HepG2 (cell line): ENCODE measurements around the gene YPEL4. TPM values are rescaled to one million over a fixed set of nuclear protein-coding genes. Genes with fewer than 3 reads are reported as not detected.

Experiments
- ATAC-seq: fragments of 200-7000 bp; cut with Tn5 transposase; 3 replicates; pipeline ENCODE4 v1.9.1; 2020; ENCODE audit warnings: mild to moderate bottlenecking, moderate library complexity
- BruUV-seq: library from RNA; stranded (reverse); fragments of 400-500 nt; replicated peaks from 2 replicates; lab custom pipeline; 2021; lab: Mats Ljungman, UMichigan
- CTCF ChIA-PET: fragments of 300-600 bp; formaldehyde crosslinking; extraction: SDS; loops from one replicate; lab custom pipeline; 2021; ENCODE audit warnings: low total read pairs, inconsistent platforms, low intra/inter-chr PET ratio; lab: Yijun Ruan, JAX
- POLR2A ChIA-PET: fragments of 350-600 bp; sonication (Branson Sonifier 250); formaldehyde crosslinking; loops from one replicate; lab custom pipeline; 2020; ENCODE audit warnings: antibody characterized with exemption, inconsistent platforms; lab: Yijun Ruan, JAX
- DNase-seq: peaks from one replicate; pipeline ENCODE4 v3.0.0-alpha.2; 2015; ENCODE audit warnings: low spot score
- FAIRE-seq: peaks from 3 replicates; lab custom pipeline; 2011; peaks lifted over from hg19 to GRCh38; lab: Jason Lieb, UNC
- H2AFZ ChIP-seq: one replicate; pipeline ENCODE4 v1.6.1; 2011; ENCODE audit warnings: low read length, inconsistent platforms
- H3K27ac ChIP-seq: fragments of 300-600 bp; 3 replicates; pipeline ENCODE4 v1.8.0; 2011; ENCODE audit warnings: mixed run types, mild to moderate bottlenecking, mixed read lengths, low read length, inconsistent platforms; ENCODE audit not compliant: insufficient read depth; ENCODE audit errors: extremely low read length
- H3K27me3 ChIP-seq, 2 experiments: fragments of 200-600 bp in 1 of 2; 2 replicates in 1 of 2; 3 replicates in 1 of 2; pipeline versions ENCODE4 v1.6.0 to v1.8.0; 2011; ENCODE audit warnings: low read length in 2 of 2, mild to moderate bottlenecking in 2 of 2, moderate library complexity in 2 of 2, inconsistent platforms in 1 of 2; ENCODE audit not compliant: insufficient read depth in 2 of 2, control insufficient read depth in 1 of 2
- H3K36me3 ChIP-seq, 2 experiments: fragments of 200-600 bp in 1 of 2; replicated peaks in 1 of 2; 2 replicates in 1 of 2; 3 replicates in 1 of 2; pipeline versions ENCODE4 v1.5.1 to v1.8.0; 2011; ENCODE audit warnings: low read length in 2 of 2, inconsistent platforms in 1 of 2; ENCODE audit not compliant: insufficient read depth in 2 of 2, control insufficient read depth in 1 of 2
- H3K4me1 ChIP-seq: 2 replicates; pipeline ENCODE4 v1.5.1; 2012; ENCODE audit warnings: low read length, inconsistent platforms; ENCODE audit not compliant: insufficient read depth
- H3K4me2 ChIP-seq: 2 replicates; pipeline ENCODE4 v1.6.0; 2011; ENCODE audit warnings: low read depth, low read length, inconsistent platforms
- H3K4me3 ChIP-seq, 3 experiments: fragments of 200-600 bp in 1 of 3; sonication (generic), shearing (Covaris generic) in 1 of 3; replicated peaks in 1 of 3; 2 replicates each; pipeline ENCODE4 v1.5.1; 2011 to 2016; ENCODE audit warnings: low read length in 3 of 3, inconsistent platforms in 2 of 3, low read depth in 2 of 3, mild to moderate bottlenecking in 2 of 3, control low read depth in 1 of 3, mixed read lengths in 1 of 3; ENCODE audit not compliant: insufficient read depth in 1 of 3
- H3K79me2 ChIP-seq: one replicate; pipeline ENCODE4 v1.6.1; 2011; ENCODE audit warnings: low read length, inconsistent platforms; ENCODE audit not compliant: insufficient read depth
- H3K9ac ChIP-seq: 2 replicates; pipeline ENCODE4 v1.6.0; 2011; ENCODE audit warnings: mild to moderate bottlenecking, low read depth, low read length, inconsistent platforms; ENCODE audit not compliant: insufficient read depth
- H3K9me3 ChIP-seq: 2 replicates; pipeline ENCODE4 v1.5.1; 2012; ENCODE audit warnings: mild to moderate bottlenecking, low read length
- H4K20me1 ChIP-seq: 2 replicates; pipeline ENCODE4 v1.6.0; 2011; ENCODE audit warnings: inconsistent platforms, mild to moderate bottlenecking, low read length, moderate library complexity; ENCODE audit not compliant: insufficient read depth
- BRCA1 ChIP-seq: sonication (generic); formaldehyde crosslinking; IDR thresholded peaks from 2 replicates; pipeline ENCODE4 v1.4.0; 2020; ENCODE audit warnings: missing genetic modification reagents
- CCDC6 ChIP-seq: sonication (generic); formaldehyde crosslinking; IDR thresholded peaks from 2 replicates; pipeline ENCODE4 v1.8.1; 2022; ENCODE audit warnings: mild to moderate bottlenecking, missing genetic modification reagents, moderate library complexity
- CREB1 ChIP-seq, 2 experiments: fragments of 450-650 bp in 1 of 2; IDR thresholded peaks; 2 replicates each; pipeline ENCODE4 v1.6.1; 2016 to 2017; ENCODE audit warnings: control low read depth in 1 of 2, mild to moderate bottlenecking in 1 of 2, missing compliant biosample characterization in 1 of 2, missing genetic modification characterization in 1 of 2
- HMGXB4 ChIP-seq, 2 experiments: sonication (generic) in 1 of 2; formaldehyde crosslinking in 1 of 2; IDR thresholded peaks; 2 replicates each; pipeline versions ENCODE4 v1.4.0 to v1.6.1; 2018 to 2020; ENCODE audit warnings: missing genetic modification reagents in 2 of 2, borderline replicate concordance in 1 of 2, low read depth in 1 of 2, mild to moderate bottlenecking in 1 of 2, missing biosample characterization in 1 of 2
- MLXIP ChIP-seq: sonication (generic); formaldehyde crosslinking; IDR thresholded peaks from 2 replicates; pipeline ENCODE4 v1.9.0; 2021; ENCODE audit warnings: missing genetic modification reagents, borderline replicate concordance
- MNT ChIP-seq: fragments of 450-650 bp; IDR thresholded peaks from 2 replicates; pipeline ENCODE4 v1.6.1; 2016
- NRL ChIP-seq: sonication (generic); formaldehyde crosslinking; IDR thresholded peaks from 2 replicates; pipeline ENCODE4 v1.5.0; 2020; ENCODE audit warnings: missing genetic modification reagents, mild to moderate bottlenecking, moderate library complexity, borderline replicate concordance
- PPARG ChIP-seq: conservative IDR thresholded peaks from 2 replicates; pipeline ENCODE4 v1.6.1; 2016; ENCODE audit warnings: missing biosample characterization, missing genetic modification reagents
- SNRNP70 ChIP-seq: fragments of 200-400 bp; formaldehyde crosslinking; IDR thresholded peaks from 2 replicates; pipeline ENCODE4 v1.6.1; 2017; ENCODE audit warnings: mild to moderate bottlenecking, low read depth, low read length, moderate library complexity
- TBX3 ChIP-seq: fragments of 450-650 bp; IDR thresholded peaks from 2 replicates; pipeline ENCODE4 v1.6.1; 2017; ENCODE audit warnings: antibody characterized with exemption, mild to moderate bottlenecking, inconsistent platforms, borderline replicate concordance
- ZBTB25 ChIP-seq: IDR thresholded peaks from 2 replicates; pipeline ENCODE4 v1.6.1; 2018; ENCODE audit warnings: missing genetic modification reagents
- ZNF17 ChIP-seq: sonication (generic); formaldehyde crosslinking; IDR thresholded peaks from 2 replicates; pipeline ENCODE4 v1.5.0; 2020; ENCODE audit warnings: mild to moderate bottlenecking, missing genetic modification reagents
- ZNF274 ChIP-seq: sonication (generic); formaldehyde crosslinking; IDR thresholded peaks from 2 replicates; pipeline ENCODE4 v1.5.1; 2020; ENCODE audit warnings: mild to moderate bottlenecking, missing genetic modification reagents
- ZNF292 ChIP-seq: sonication (generic); formaldehyde crosslinking; IDR thresholded peaks from 2 replicates; pipeline ENCODE4 v1.8.1; 2022; ENCODE audit warnings: mild to moderate bottlenecking, low read depth, missing genetic modification reagents, borderline replicate concordance
- ZSCAN20 ChIP-seq: sonication (generic); formaldehyde crosslinking; IDR thresholded peaks from 2 replicates; pipeline ENCODE4 v1.4.0; 2020; ENCODE audit warnings: missing genetic modification reagents, mild to moderate bottlenecking, borderline replicate concordance
- ZSCAN30 ChIP-seq: sonication (generic); formaldehyde crosslinking; IDR thresholded peaks from 2 replicates; pipeline ENCODE4 v1.5.0; 2020; ENCODE audit warnings: mild to moderate bottlenecking, missing genetic modification reagents
- WGBS: methylation state at CpG from one replicate; pipeline ENCODE4 v1.1.6; 2017; ENCODE audit warnings: low lambda C conversion rate; 5-methylcytosine and 5-hydroxymethylcytosine counted together
- in situ Hi-C: cut with HindIII; loops from 2 replicates; pipeline ENCODE4 v1.10.0; 2017; ENCODE audit warnings: low pct_unique_long_range_greater_than_20kb; ENCODE audit not compliant: extremely low pct_ligation_motif_present
- intact Hi-C: fragments of 100-400 bp; cut with micrococcal nuclease; formaldehyde crosslinking; loops from one replicate; pipeline ENCODE4 v1.10.0; 2022; ENCODE audit not compliant: unreplicated experiment
- polyA plus RNA-seq, 8 experiments: library from polyadenylated mRNA; depleted of rRNA in 3 of 8; stranded (reverse) in 7 of 8; unstranded in 1 of 8; fragments of >200 nt; fragmentation: Illumina TruSeq in 4 of 8; extraction: Trizol in 4 of 8; gene quantifications; 2 replicates each; pipeline versions ENCODE4 v1.2.1 to v1.2.3, GENCODE V29; 2011 to 2016; ENCODE audit warnings: low read depth in 4 of 8, missing spikeins in 1 of 8, mixed read lengths in 1 of 8; ENCODE audit not compliant: insufficient read depth in 1 of 8
- total RNA-seq, 5 experiments: library from RNA; depleted of rRNA; stranded (reverse); fragments of >200 nt; fragmentation: Illumina TruSeq; extraction: Trizol; gene quantifications; 2 replicates each; pipeline ENCODE4 v1.2.3, GENCODE V29; 2016; ENCODE audit warnings: low read depth in 1 of 5

Gene YPEL4
- total and polyA plus RNA-seq, 2 of the 13 experiments (the other 11 are each of a cell fraction or from before 2014, with no cell fraction given), result 0.04 TPM; not detected in 1

GRCh38 chr11:57601297-57601696, 48.4 kb downstream of the YPEL4 start (continued):
- no peak for TF ChIP-seq ZSCAN20 (CRISPR knock-in tag)
- TF ChIP-seq ZNF292 (CRISPR knock-in tag), result no peak
- no peak for TF ChIP-seq PPARG
- TF ChIP-seq BRCA1 (CRISPR knock-in tag), result no peak
- TF ChIP-seq CREB1 (IDR thresholded peaks at IDR 0.05), result no peak
- no peak for TF ChIP-seq CREB1 (CRISPR knock-in tag; IDR thresholded peaks at IDR 0.05)
- no peak for TF ChIP-seq ZNF17 (CRISPR knock-in tag)

- no peak overlapping the region for H3K27ac ChIP-seq
- no peak overlapping the region for H3K9ac ChIP-seq
- H4K20me1 ChIP-seq, result no peaks in the 10 kb centered on the region
- FAIRE-seq (no peak), ATAC-seq (no peak), DNase-seq (no peak)
- BruUV-seq, result no TSS peak
- 60% methylated on average over 2 of the region's 2 CpGs for WGBS
- peaks cover 35% of the 10 kb centered on the region for H3K4me1 ChIP-seq
- intact Hi-C loops (loop anchor here (5.0 kb wide), 1 partner anchor 33 kb away; no protein-coding TSS in a partner anchor), in situ Hi-C loops (no loop called here)
- no peaks in the 10 kb centered on the region for H3K79me2 ChIP-seq
- ChIA-PET POLR2A (no interaction called here), CTCF (no interaction called here)
- H3K27me3 ChIP-seq, result peaks cover 0 to 4% of the 10 kb centered on the region in 2 experiments; a peak in 1 of 5 replicates
- H3K4me3 ChIP-seq, result no peak overlapping the region
- H2AFZ ChIP-seq, result no peak overlapping the region
- H3K9me3 ChIP-seq, result no peaks in the 10 kb centered on the region
- H3K4me2 ChIP-seq, result no peak overlapping the region
- H3K36me3 ChIP-seq, result no peaks in the 10 kb centered on the region
- TF ChIP-seq ZBTB25 (no peak), ZSCAN30 (CRISPR knock-in tag) (no peak), HMGXB4 (CRISPR knock-in tag; IDR thresholded peaks at IDR 0.05; ENCODE audit: borderline replicate concordance in 1 of 2, low read depth in 1 of 2) (no peak), ZNF274 (CRISPR knock-in tag) (no peak), TBX3 (no peak), CCDC6 (CRISPR knock-in tag) (no peak), MNT (no peak), NRL (no peak), SNRNP70 (no peak), MLXIP (CRISPR knock-in tag) (no peak)
Measured at GRCh38 chr11:57599381-57599780, 50.3 kb downstream of the YPEL4 start.
